Hippocampal formation (tissue), 2 donors: Measurements from ENCODE around the gene MMAB.
"Not testable (repeated sequence)": the region's sequence is repeated elsewhere in the genome, so short reads cannot be mapped to it uniquely, and the experiment has no call there.

Source experiments
- DNase-seq, 2 donors: peaks; one replicate each; lab custom pipeline; 2025; lab: John Stamatoyannopoulos, UW

Gene MMAB

DNA sequence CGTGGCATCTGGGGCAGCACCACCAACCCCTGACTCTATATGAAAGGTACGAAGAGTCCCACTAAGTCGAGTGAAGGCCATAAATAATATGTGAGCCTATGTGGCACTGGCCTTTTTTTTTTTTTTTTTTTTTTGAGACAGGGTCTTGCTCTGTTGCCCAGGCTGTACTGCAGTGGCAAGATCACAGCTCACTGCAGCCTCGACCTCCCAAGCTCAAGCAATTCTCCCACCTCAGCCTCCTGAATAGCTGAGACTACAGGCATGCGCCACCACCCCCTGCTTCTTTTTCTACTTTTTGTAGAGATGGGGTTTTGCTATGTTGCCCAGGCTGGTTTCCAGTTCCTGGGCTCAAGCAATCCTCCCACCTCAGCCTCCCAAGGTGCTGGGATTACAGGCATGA is 28.8 kb upstream of the MMAB start:
- DNase-seq = not testable (repeated sequence)

DNA sequence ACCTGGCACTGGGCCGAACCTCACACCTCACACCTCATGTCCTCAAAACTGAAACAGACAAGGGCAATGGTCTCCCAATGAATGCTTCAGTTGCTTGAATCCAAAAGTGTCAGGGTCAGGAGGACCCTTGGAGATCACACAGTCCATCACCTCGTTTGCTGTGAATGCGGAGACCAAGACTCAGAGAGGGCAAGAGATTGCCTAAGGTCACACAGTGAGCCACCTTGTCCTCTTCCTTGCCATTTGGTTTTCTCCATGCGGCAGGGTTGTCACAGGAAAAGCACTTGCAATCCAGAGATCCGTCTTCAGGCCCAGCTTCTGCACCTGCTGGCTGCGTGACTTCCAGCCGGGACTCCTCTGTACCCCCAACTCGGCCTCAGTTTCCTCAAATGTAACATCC is 28.3 kb upstream of the MMAB start:
- DNase-seq = no peak

DNA sequence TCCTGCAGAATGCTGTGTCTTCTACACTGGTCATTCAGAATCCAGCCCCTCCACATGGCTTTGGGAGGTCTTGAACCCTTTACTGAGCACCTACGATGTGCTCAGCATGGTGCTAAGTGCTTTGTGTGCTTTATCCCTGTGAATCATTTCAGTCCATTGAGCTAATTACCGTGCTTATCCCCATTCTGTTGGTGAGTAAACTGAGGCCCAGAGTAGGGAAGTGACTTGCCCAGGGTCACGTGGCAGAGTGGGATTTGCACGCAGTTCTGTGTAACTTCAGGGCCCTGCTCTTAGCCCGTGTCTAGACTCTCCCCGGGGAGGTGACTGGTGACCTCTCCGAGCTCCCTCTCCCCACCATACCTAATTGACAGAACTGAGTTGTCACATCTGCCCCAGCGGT is 27.7 kb upstream of the MMAB start:
- no peak for DNase-seq

DNA sequence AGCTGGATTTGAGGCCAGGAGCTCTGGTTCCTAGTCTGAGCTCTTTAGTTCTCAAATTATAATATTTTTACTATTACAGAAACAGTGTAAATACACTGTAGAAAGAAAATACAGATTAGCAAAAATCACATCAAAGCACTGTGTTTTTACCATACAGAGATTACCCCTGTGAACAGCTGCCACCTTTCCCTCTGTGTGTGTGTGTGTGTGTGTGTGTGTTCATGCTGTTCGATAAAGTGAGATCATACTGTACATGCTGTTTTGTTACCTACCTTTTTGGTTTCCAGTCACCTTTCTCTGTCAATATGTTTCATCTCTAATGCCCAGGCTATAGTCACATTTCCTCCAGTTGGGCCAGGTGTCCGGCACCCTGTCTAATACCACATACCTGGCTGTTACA is 27.2 kb upstream of the MMAB start:
- DNase-seq = no peak

DNA sequence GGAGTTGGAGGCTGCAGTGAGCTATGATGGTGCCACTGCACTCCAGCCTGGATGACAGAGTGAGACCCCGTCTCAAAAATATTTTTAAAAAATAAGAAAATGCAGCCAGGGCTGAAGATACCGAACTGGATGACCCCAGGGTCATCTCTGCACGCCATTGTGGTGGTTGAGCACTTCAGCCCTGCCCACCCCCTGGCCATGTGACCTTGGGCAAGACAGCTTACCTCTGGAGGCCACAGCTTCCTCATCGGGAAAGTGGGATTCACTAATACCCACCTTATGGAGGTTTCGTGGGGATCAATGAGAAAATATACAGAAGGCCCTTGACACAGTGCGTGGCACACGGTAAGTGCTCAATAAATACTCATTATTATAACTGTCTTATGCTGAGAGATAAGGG is 25.8 kb upstream of the MMAB start:
- DNase-seq = no peak

DNA sequence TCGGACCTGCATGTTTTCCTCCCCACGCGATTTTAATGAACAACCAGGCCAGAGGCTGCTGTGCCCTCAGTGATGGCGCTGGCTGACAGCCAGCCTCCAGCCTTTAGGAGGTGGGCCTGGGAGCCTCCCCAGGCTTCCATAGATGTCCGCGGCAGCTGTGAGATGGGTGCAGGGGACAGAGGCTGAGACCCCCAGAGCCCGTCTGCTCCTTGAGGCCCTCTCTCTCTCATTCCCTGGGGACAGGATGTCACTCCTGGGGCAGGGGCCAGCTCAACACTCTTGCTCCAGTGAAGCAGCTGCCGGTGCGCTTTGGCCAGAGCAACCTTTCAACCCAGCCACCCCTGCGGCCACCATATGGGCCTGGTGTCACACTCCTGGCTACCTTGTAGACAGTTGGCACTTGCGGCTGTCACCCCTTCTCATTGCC is 25.1 kb upstream of the MMAB start:
- DNase-seq = no peak

DNA sequence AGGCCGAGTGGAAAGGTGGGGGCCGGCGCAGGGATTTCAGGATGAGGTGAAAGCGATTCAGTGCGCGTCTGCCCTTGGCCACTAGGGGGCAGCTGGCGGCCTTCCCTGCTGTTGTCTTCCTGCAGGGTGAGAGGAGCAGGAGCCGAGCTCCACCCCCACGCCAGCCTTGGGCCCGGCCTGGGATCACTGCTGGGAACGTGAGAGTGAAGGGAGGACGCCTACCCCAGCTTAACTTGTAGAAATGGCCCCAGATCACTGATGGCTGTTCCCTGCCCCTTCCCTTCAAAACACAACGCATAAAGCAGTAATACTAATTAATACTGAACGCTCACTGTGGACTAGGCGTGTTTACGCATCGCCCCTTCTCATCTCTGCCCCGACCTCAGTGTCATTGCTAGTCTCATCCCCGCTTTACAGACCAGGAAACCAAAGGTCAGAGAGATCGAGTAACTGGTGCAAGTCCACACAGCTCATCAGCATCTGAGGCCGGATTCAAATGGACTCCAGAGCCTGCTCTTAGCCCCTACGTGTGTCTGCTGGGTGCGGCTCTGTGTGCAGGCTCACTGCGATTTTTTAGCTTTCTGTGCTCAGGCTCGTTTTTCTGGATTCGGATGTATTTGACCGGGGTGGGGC is 24.6 kb upstream of the MMAB start:
- DNase-seq = peak; percentile 60 to 86

DNA sequence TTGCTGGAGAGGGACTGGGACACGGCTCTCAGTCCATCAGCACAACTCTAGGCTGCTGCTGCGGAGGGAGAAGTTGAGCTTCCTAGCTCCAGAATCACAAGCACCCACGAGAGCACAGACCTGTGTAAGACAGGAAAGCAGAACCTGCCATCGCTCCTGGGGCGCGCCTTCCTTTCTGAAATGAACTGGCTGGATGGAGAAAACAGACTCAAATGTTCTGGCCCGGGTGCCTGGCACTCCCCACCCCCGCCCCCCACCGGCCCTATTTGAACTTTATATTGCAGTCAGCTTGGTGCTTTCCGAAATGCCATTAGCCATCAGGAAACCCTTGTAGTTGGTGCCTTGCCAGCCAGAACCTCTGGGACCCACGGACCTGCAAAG is 24.1 kb upstream of the MMAB start:
- DNase-seq = no peak

DNA sequence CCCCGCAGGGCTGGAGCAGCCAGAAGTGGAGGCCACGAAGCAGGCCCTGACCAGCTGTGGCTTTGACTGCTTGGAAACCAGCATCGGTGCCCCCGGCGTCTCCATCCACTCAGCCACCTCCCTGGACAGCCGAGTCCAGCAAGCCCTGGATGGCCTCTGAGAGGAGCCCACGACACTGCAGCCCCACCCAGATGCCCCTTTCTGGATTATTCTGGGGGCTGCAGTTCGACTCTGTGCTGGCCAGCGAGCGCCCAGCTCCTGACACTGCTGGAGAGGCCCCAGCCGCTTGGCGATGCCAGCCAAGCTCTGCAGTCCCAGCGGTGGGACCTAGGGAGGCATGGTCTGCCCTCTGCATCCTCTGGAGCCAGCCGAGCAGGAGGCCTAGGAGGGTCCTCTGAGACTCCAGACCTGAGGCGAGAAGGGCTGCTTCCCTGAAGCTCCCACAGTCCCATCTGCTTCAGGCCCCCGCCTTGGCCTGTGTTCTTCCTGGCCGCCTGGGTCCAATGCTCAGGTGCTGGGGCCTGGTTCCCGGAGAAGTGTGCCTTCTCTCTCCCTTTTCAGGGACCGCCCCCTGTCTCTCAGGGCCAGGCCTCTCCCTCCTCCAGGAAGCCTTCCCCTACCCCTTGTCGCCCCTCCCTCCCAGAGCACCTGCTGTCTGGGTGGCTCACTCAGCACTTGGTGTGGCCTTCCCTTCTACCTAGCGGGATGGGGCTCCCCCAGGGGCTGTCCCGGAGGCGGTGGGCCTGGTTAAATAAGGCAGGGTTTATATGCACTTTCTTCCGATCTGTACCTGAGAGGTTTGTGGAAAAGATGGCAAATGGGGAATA is 23.3 kb upstream of the MMAB start:
- DNase-seq = no peak

DNA sequence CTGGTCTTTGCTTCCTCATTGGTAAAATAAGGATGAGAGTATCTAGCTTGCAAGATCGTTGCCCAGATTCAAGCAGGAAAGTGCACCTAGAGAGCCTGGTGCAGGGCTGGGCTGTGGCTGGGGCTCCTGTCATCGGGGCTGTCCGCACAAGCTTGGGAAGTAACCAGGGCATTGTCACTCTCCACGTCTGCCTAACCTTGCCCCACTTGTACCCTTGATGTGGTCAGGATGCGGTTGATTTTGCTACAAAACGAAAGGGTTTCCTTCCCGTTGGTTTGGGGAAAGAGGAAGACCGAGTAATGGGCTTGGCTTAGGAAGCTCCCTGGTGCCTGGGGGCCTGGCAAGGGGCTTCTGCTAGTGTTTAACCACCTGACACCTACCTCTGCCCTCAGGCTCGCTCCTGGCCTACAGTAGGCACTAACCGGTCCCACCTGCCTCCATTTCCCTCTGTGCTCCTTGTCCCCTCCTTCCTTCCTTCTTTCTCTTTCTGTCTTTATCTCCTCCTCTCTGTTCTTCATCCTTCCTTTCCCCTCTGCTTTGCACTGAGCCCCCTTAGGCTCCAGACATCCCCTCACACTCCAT is 22.1 kb upstream of the MMAB start:
- no peak for DNase-seq

DNA sequence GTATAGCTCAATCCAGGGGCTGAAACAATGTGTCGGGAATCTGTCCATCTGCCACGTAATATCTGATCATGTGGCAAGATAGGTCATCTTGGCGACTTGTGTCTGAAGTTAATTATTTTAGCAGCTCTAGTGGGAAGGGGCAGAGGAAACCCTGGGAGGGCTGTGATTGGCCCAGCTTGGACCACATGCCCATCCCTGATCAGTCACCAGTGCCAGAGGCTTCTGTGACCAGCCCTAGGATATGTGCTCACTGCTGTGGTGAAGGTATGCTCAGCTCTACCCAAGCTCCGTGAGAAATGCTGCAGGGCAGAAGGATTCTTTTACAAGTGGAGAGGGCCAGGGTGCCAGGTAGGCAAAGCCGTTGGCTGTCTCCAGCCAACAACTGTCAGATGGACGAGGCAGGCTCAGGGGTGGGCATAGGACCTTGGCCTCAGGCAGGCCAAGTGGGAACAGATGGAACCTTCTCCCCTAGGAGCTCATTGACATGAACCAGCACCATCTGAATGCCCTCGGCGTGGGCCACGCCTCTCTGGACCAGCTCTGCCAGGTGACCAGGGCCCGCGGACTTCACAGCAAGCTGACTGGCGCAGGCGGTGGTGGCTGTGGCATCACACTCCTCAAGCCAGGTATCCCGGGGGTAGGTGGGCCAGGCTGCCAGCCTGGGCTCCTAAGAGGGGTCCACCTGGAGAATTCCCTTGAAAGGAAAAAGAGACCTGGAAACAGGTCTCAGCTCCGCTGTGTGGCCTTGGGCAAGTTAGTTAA is 21.4 kb upstream of the MMAB start:
- no peak for DNase-seq

DNA sequence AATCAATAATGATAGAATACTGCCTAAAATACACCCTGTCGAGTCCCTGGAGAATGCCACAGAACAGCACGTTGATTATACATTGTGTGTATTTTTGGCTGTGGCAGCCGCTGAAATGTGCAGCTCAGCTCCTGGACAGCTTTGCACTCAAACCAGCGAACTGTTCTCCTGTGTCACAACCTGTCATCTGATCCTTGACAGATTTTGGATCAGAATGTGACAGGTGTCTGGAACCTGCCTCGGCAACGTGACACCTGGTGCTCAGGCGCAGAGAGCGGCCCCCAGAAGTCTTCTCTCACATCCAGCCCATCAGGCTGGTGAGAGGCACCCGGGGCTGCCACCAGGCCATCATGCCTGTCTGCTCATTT is 19.6 kb upstream of the MMAB start:
- DNase-seq = no peak

DNA sequence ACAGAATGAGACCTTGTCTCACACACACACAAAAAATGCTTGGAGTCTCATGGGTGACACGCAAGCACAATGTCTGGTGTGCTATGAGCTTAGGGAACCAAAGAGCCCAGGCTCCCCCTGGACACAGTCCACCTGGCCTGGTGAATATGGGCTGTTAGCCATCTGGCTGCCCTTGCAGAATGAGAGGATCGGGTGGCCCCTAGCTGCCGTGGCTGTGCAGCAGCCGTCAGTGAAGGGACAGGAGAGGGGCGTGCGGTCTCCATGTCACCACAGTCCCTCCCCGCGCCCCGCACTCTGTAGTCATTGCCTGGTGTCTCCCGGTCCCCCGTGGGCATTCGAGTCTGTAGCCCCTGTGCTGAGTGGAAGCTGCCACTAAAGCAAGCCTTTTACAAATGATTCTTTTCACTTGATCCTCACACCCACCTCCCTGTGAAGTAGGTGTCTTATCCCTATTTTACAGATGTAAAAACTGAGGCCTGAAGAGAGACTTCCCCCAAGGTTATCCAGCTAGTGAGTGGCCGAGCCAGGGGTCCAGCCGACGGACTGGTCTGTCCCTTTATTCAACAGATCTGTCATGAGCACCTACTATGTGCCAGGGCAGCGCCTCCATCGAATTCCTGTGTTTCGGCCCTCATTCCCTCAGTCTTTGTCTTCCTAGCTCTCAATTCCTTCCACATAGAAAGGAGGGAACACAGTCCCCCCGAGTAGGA is 19.0 kb upstream of the MMAB start:
- no peak for DNase-seq

DNA sequence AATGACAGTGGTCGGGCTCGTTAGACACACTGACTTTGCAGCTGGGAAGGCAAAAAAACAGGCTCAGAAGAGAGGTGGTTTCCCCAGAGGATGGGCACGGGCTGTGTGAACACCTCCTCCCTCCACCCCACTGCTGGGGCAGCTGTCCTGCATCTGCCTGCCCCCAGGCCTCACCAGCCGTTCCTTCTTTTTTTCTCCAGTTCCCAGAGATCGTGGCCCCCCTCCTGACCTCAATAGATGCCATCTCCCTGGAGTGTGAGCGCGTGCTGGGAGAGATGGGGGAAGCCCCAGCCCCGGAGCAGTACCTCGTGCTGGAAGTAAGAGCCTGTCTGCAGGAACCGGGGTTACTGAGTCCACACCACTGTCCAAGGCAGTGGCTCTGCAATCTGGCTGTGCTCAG is 17.7 kb upstream of the MMAB start:
- no peak for DNase-seq

DNA sequence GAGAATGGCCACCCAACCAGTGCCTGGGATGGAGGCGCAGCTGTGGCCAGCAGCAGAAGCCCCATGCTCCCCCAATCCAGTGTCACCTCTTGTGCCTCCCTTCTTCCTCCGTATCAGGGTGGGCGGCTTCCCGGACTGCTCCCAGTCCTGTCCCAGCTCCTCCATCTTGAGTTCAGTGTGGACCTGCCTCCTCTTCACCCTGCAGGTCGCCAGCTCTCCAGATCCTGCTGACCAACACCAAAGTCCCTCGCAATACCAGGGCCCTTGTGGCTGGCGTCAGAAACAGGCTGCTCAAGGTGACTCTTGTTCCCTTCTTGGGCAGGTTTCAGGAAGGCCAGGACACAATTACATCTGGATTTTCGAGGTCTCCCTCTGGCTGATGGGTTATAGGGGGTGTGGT is 17.3 kb upstream of the MMAB start:
- DNase-seq = no peak

DNA sequence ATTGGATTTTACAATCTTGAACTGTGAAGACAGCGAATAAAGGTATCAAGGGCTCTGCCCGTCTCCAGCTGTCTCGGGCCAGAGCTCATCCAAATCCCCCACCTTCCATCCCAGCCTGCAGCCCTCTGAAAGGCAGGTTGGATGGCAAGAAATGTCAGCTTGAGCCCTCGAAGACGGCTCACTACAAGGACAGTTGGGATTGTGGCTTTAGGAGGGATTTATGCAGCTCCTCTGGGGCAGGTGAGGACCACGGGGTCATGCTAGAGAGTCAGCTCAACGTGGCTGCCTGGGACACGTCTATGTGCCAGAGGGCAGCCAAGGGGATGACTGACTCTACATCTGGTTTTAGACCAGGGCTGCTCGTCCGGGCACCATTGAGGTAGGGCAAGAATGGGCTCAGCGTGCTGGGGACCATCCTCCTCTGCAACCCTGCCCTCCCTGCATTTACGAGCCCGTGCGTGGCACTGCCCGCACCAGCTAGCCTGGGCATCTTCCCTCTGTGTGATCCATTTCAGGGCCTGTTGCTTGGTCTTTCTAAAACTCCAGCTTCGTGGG is 16.5 kb upstream of the MMAB start:
- no peak for DNase-seq

DNA sequence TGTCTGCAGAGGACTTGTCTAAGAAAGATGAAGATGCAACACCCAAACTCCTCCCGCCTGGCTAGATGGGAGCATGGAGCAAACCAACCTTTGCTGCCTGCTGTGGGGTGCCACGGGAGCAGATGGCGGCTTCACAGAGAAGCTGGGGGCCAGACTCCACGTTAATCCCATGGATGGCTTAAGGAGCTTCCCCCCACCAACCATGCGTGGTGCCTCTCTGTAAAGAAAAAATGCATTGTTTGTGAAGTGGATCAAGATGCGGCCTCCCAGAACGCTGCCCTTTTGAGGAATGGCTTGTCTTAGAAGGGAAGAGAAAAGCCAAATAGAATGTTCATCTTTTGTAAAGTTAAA is 15.9 kb upstream of the MMAB start:
- no peak for DNase-seq

DNA sequence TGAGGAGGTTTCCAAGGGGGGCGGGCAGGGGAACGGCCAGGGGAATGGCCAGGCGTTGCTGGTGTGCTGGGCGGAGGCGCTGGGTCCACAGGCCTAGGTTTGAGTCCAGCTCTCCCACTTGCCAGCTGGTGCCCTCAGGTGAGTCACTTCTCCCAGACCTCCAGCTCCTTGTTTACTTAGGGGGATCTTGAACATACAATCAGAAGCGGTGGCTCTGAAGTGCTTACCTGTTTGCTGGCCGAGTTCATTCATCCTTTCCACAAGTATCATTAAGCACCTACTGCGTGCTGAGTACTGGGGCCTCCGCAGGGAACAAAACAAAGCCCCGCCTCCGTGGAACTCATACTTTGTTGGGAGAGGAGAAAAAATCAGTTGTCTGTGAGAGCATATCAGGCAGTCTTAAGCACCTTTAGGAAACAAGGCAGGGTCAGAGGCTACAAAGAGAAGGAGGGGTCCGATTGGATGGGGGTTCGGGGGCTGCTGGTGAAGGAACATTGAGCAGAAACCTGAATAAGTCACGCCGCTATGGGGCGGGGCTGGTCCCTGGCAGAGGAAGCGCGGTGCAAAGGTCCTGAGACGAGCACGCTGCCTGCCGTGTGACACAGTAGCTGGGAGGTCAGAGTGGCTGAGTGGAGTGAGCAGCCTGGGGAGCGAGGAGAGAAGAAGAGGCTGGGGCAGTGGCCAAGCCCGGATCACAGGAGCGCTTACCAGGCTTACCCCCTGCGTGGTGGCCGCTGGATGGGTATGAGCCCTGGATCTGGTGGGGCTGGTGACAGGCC is 15.3 kb upstream of the MMAB start:
- DNase-seq = no peak

DNA sequence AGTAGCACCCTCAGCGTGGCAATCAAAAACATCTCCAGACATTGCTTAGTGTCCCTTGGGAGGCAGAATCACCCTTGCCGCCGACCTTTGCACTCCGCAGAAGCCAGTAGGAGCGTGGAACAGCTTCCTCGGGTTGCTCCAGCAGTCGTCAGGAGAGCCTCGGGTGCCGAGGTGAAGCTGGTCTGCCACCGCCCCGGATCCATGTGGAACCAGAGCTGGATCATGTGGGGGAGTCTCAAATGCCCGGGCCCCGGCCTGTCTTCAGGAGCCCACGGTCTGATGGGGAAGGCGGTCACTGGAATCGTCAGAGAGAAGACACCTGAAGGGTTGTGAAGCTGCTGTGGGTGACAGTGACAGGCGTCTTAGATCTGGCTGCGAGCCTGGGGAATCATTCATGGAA is 14.6 kb upstream of the MMAB start:
- no peak for DNase-seq

DNA sequence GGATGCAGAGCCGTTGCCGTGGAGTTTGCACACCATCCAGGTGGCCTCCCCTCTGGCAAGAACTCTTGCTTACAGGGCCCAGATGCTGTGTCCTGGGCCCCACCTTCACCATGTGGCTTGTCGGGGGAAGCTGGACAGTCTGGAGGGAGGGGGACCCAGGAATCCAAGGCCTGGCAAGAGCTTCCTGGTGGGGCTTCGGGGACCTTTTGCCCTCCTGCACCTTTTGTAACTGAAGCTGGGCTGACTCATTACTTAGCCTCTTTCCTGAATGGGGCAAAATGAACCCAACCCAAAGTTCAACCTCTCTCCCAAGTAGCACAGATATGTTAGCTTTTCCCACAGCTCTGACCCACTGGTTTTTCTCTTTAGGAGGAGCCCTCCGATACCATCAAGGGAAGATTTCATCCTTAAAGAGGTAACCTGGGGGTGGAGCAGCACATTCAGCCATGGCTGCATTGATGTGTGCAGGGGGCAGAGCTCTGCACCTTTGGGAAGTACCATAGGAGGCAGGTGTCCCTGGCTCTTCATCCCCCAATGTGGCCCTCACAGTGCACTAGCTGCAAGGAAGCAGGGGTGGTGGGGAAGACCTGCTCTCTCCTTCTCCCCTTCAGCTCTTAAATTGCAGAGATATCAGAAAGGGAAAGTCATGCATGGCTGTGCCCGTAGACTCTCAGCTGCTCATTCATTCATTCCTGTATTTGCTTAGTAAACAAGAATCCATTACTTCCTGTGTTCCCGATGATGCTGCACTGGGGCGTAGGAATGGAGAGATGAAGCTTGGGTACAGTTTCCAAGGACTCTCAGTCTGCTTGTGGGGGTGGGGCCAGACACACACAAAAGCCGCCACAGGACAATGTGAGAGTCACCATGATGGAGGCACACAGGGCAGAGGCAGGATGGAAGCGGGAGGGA is 13.3 kb upstream of the MMAB start:
- no peak for DNase-seq
